Pancreas (tissue), 10 donors: ENCODE measurements around the gene FAM168A. TPM values are rescaled to one million over a fixed set of nuclear protein-coding genes. Genes with fewer than 3 reads are reported as not detected.
A peak's percentile ranks its signal among the peaks of the same experiment; 100 is the strongest.

Experiments used
- ATAC-seq, 4 donors: fragments of 200-7000 bp; cut with Tn5 transposase; one replicate each; pipeline versions ENCODE4 v1.8.0 to v1.9.1; 2020; ENCODE audit warnings: mild to moderate bottlenecking in 4 of 4, moderate library complexity in 4 of 4
- DNase-seq, 6 donors: peaks; one replicate each; pipeline ENCODE4 v3.0.0-alpha.2; 2020
- FAIRE-seq: peaks from 2 replicates; lab custom pipeline; 2012; peaks lifted over from hg19 to GRCh38; lab: Jason Lieb, UNC
- H3K27ac ChIP-seq, 4 donors: fragments of 200-600 bp; sonication (generic); 1 replicate in 3 of 4; 2 replicates in 1 of 4; pipeline versions ENCODE4 v1.5.0 to v1.8.0; 2020
- H3K27me3 ChIP-seq, 4 donors: fragments of 200-600 bp; one replicate each; pipeline ENCODE4 v1.8.0; 2021
- H3K36me3 ChIP-seq, 3 donors: fragments of 200-600 bp; sonication (generic) in 1 of 3; one replicate each; pipeline versions ENCODE4 v1.5.0 to v1.8.0; 2020 to 2021
- H3K4me1 ChIP-seq, 3 donors: fragments of 200-600 bp; one replicate each; pipeline ENCODE4 v1.8.0; 2021
- H3K4me3 ChIP-seq, 4 donors: fragments of 200-600 bp; sonication (generic) in 2 of 4; one replicate each; pipeline versions ENCODE4 v1.5.0 to v1.8.0; 2020 to 2021
- H3K9me3 ChIP-seq, 4 donors: fragments of 200-600 bp; one replicate each; pipeline ENCODE4 v1.8.0; 2021
- WGBS, 2 donors: extraction: QIAGEN DNeasy Blood & Tissue Kit; methylation state at CpG; one replicate each; pipeline ENCODE4 v1.1.7; 2013; 5-methylcytosine and 5-hydroxymethylcytosine counted together
- intact Hi-C, 3 donors: fragments of 100-400 bp; cut with DNase I; formaldehyde crosslinking; loops; one replicate each; pipeline versions ENCODE4 v1.11.1 to v1.14.2; 2022
- polyA plus RNA-seq, 2 donors: library from polyadenylated mRNA; stranded (reverse); fragments of 200-250 nt; gene quantifications; one replicate each; pipeline ENCODE4 v1.2.3, GENCODE V29; 2013
- total RNA-seq, 6 donors: library from RNA; stranded (reverse); fragmentation: NEBNext Ultra II Directional in 4 of 6; extraction: Animal tissue kit (Norgen Biotek cat#: 25700) in 4 of 6; gene quantifications; one replicate each; pipeline versions ENCODE4 v1.2.1 to v1.2.4, GENCODE V29; 2021 to 2023
- TF ChIP-seq, protein P1 (sequence below), 4 donors: fragments of 200-600 bp; sonication (generic) in 3 of 4; IDR thresholded peaks; one replicate each; pipeline versions ENCODE4 v1.5.0 to v1.8.0; 2021; ENCODE audit warnings: antibody characterized with exemption in 4 of 4
- donor health status: healthy with polysubstance abuse.
- donor health status: DM: no; HTN: no; CAD: no; lungs with moderate emphysema.
- donor health status: DM: no; HTN: no; CAD: no.
- donor health status: control.
- donor health status: control.
- donor health status: Bipolar disorder and iron deficiency.
- donor health status: DM: yes; HTN: yes; CAD: no.
- donor health status: DM: no; HTN: no; CAD: no.
- donor health status: DM: no; HTN: no; CAD: no.
- donor health status: DM: yes; HTN: yes; CAD: no.

Gene FAM168A
- total and polyA plus RNA-seq, 8 donors = 4.9 to 22.5 (median 13.4) TPM

DNA sequence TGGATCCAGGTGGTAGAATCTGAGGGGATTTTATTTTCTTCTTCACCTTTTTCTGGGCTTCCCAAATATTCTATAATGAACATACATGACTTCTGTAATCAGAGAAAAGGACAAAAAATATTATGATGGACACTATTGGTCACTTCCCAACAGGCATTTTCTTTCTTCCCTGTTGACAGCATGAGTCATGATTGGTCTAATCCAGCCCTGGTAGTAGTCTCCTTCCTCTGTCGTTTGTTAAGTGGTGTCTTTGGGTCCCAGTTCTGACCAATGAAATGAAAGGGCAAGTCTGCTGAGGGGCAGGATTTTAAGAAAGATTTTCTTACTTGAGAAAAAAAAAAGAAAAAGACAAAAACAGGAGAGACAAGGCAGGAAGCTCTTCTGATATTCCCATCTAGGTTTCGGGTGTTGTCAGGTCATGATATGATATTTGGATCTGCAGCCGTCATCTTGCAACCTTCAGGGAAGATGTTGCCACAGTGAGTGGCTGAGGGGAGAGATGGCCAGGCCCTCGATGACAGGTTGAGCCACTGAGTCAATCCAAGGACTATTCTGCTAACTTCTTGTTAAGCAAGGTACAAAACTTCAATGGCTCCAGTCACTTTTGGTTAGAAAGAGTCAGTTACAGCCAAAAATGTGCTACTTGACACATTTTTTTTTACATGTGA is 25.1 kb upstream of the FAM168A start:
- ATAC-seq = no peak
- no peaks in the 10 kb centered on the region for H3K27me3 ChIP-seq
- WGBS, 2 donors = 51 to 60% methylated on average over 4 of the region's 4 CpGs
- FAIRE-seq = no peak
- no peaks in the 10 kb centered on the region for H3K9me3 ChIP-seq
- intact Hi-C loops = no loop called here
- no peaks in the 10 kb centered on the region for H3K36me3 ChIP-seq
- H3K27ac ChIP-seq = no peak overlapping the region
- H3K4me3 ChIP-seq = no peak overlapping the region
- TF ChIP-seq, protein P1, sequence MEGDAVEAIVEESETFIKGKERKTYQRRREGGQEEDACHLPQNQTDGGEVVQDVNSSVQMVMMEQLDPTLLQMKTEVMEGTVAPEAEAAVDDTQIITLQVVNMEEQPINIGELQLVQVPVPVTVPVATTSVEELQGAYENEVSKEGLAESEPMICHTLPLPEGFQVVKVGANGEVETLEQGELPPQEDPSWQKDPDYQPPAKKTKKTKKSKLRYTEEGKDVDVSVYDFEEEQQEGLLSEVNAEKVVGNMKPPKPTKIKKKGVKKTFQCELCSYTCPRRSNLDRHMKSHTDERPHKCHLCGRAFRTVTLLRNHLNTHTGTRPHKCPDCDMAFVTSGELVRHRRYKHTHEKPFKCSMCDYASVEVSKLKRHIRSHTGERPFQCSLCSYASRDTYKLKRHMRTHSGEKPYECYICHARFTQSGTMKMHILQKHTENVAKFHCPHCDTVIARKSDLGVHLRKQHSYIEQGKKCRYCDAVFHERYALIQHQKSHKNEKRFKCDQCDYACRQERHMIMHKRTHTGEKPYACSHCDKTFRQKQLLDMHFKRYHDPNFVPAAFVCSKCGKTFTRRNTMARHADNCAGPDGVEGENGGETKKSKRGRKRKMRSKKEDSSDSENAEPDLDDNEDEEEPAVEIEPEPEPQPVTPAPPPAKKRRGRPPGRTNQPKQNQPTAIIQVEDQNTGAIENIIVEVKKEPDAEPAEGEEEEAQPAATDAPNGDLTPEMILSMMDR (IDR thresholded peaks at IDR 0.05) = no peak
- DNase-seq = no peak
- no peaks in the 10 kb centered on the region for H3K4me1 ChIP-seq

DNA sequence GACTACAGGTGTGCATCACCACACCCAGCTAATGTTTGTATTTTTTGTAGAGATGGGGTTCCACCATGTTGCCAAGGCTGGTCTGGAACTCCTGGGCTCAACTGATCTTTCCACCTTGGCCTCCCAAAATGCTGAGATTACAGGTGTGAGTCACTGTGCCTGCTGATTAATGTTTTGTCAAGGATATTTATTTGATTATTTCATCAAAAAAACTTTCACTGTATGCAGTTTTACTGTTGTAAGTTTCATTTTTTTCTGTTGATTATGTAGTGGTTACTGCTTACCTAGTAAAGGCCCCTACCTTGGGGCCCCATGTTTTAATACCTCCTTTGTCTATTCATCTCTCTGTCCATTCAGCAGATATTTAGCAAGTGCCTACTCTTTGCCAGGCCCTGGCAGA is 16.7 kb upstream of the FAM168A start:
- H3K36me3 ChIP-seq = no peaks in the 10 kb centered on the region
- no peaks in the 10 kb centered on the region for H3K27me3 ChIP-seq
- FAIRE-seq (no peak), ATAC-seq (no peak), DNase-seq (no peak)
- intact Hi-C loops = no loop called here
- no peaks in the 10 kb centered on the region for H3K9me3 ChIP-seq
- no peak overlapping the region for H3K27ac ChIP-seq
- H3K4me1 ChIP-seq = no peaks in the 10 kb centered on the region
- H3K4me3 ChIP-seq = no peak overlapping the region
- TF ChIP-seq, protein P1 (IDR thresholded peaks at IDR 0.05) = no peak

DNA sequence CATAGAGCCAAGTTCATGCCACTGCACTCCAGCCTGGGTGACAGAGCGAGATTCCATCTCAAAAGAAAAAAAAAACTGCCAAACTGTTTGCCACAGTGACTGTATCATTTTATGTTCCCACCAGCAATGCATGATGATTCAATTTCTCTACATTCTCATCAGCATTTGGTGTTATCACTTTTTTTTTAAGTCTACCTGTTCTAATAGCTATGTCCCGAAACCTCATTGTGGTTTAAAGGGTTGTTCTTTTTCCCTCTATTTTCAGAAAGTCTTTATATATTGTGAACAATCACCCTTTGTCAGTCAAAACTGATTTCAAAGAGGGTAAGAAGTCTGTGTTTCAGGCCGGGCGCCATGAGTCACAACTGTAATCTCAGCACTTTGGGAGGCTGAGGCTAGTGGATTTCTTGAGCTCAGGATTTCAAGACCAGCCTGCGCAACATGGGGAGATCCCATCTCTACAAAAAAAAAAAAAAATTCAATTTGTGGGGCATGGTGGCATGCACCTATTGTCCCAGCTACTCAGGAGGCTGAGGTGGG is 14.8 kb upstream of the FAM168A start:
- 80 to 88% methylated on average over 5 of the region's 5 CpGs for WGBS, 2 donors
- FAIRE-seq = no peak
- TF ChIP-seq, protein P1 (IDR thresholded peaks at IDR 0.05) = no peak
- Histone ChIP-seq H3K9me3 (no peaks in the 10 kb centered on the region), H3K36me3 (no peaks in the 10 kb centered on the region), H3K27ac (no peak overlapping the region), H3K4me1 (no peaks in the 10 kb centered on the region), H3K27me3 (no peaks in the 10 kb centered on the region), H3K4me3 (no peak overlapping the region)
- intact Hi-C loops = no loop called here
- ATAC-seq = no peak
- no peak for DNase-seq

DNA sequence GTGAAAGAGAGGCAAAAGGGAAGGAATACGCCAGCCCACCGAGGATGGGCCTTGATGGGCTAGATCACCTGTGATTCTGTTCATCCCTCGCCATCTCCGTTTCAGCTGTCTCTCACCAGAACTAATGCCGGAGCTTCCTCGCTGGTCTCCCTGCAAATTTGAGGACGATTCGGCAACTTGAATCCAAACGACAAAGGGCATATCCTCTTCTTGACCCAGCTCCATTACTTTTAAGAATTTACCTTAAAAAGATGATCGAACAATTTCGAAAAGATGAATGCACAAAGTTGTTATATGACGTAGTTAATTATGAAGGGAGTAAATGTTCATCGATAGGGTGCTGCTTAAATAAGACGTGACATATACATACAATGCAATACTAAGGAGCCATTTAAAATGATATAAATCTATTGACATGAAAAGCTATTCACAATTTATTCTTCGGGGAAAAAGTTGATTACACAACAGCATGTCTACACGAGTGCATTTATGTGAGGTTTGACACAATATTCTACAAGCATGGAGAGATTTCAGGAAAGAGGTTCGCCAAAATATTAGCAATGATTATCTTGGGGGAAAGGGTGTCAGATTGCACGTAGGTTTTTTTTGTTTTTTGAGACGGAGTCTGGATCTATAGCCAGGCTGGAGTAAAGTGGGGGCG is 937 bp upstream of the FAM168A start:
- intact Hi-C loops = no loop called here
- Histone ChIP-seq H3K4me3 (peak overlapping the region; percentile 40 to 82 (median 78)), H3K4me1 (peaks cover 0 to 12% (median 0%) of the 10 kb centered on the region in 3 donors), H3K27ac (peak overlapping the region; percentile 34 to 78 (median 63)), H3K9me3 (no peaks in the 10 kb centered on the region), H3K27me3 (no peaks in the 10 kb centered on the region), H3K36me3 (no peaks in the 10 kb centered on the region)
- ATAC-seq (no peak), FAIRE-seq (no peak), DNase-seq (no peak)
- WGBS, 2 donors = 13 to 18% methylated on average over 20 of the region's 20 CpGs
- TF ChIP-seq, protein P1 (IDR thresholded peaks at IDR 0.05) = no peak
